ENCODE data around the gene OARD1. TPM values are rescaled to one million over a fixed set of nuclear protein-coding genes. Genes with fewer than 3 reads are reported as not detected.

OARD1 gene
- total RNA-seq, result 12.5 and 17.2 TPM in 2 replicates

GRCh38 chr6:41071923-41072835 is at the start of gene OARD1:
OARD1 (minus strand) TSS chr6:41072356; CDS start chr6:41071634, 722 bp downstream.

GRCh38 chr6:41072836-41073202 is 663 bp upstream of the OARD1 start, which contains the start of gene NFYA:
NFYA (plus strand) TSS chr6:41072974; CDS start chr6:41079090, 6,116 bp downstream.

GRCh38 chr6:41053041-41053440 is 19.1 kb downstream of the OARD1 start, which contains the start of gene APOBEC2:
APOBEC2 (plus strand) TSS chr6:41053202; CDS start chr6:41053348, 146 bp downstream.

GRCh38 chr6:41042226-41043055 is 29.7 kb downstream of the OARD1 start, which contains the start of gene TSPO2:
TSPO2 (plus strand) TSS chr6:41042467; CDS start chr6:41042986, 519 bp downstream.

GRCh38 chr6:41039060-41039998 is 32.8 kb downstream of the OARD1 start, which contains the start of gene UNC5CL:
UNC5CL (minus strand) TSS chr6:41039221; CDS start chr6:41035074, 4,147 bp downstream.

Other genes starting within 250 kb of the OARD1 start
- under 0.01 and 0.26 TPM in 2 replicates for gene UNC5CL, start 33.1 kb downstream of the OARD1 start, total RNA-seq
- not detected in 2 replicates for gene TSPO2, start 29.9 kb downstream of the OARD1 start, total RNA-seq
- not detected in 2 replicates for gene APOBEC2, start 19.2 kb downstream of the OARD1 start, total RNA-seq
- gene NFYA, start 618 bp upstream of the OARD1 start, total RNA-seq, result 11.2 and 13.2 TPM in 2 replicates
- not detected in 2 replicates for gene TREML1, start 82.0 kb upstream of the OARD1 start, total RNA-seq
- 0.09 TPM in 1 of 2 replicates, not detected in the other for gene TREM2, start 90.8 kb upstream of the OARD1 start, total RNA-seq
- gene TREML2, start 128.8 kb upstream of the OARD1 start, total RNA-seq, result under 0.01 TPM in 1 of 2 replicates, not detected in the other
- gene TREML4, start 156.0 kb upstream of the OARD1 start, total RNA-seq, result not detected in 2 replicates
- gene TREM1, start 214.3 kb upstream of the OARD1 start, total RNA-seq, result 0.16 TPM in 1 of 2 replicates, not detected in the other

All from bronchial smooth muscle cell (primary cell).